PC-9 (cell line): ENCODE measurements around the gene MLKL. TPM values are rescaled to one million over a fixed set of nuclear protein-coding genes. Genes with fewer than 3 reads are reported as not detected.

Experiments
- BruUV-seq: library from RNA; stranded (reverse); fragments of 400-500 nt; replicated peaks from 2 replicates; lab custom pipeline; 2021; lab: Mats Ljungman, UMichigan
- CTCF ChIA-PET: fragments of 300-600 bp; sonication (Branson Sonifier 250); formaldehyde crosslinking; loops from one replicate; lab custom pipeline; 2022; ENCODE audit warnings: antibody characterized with exemption; lab: Charles Lee
- POLR2A ChIA-PET: fragments of 300-600 bp; sonication (Branson Sonifier 250); formaldehyde crosslinking; loops from one replicate; lab custom pipeline; 2022; ENCODE audit warnings: antibody characterized with exemption; ENCODE audit not compliant: unreplicated experiment; lab: Charles Lee
- DNase-seq, 2 experiments: peaks; one replicate each; pipeline versions ENCODE4 v3.0.0 to v3.0.0-alpha.2; 2015 to 2022; ENCODE audit warnings: mixed read lengths in 1 of 2
- H2AFZ ChIP-seq: fragments of 200-600 bp; sonication (generic); 2 replicates; pipeline ENCODE4 v1.8.1; 2017; ENCODE audit warnings: antibody characterized with exemption
- H3F3A ChIP-seq: fragments of 200-600 bp; sonication (generic); 2 replicates; pipeline ENCODE4 v1.8.1; 2017; ENCODE audit warnings: antibody characterized with exemption, mild to moderate bottlenecking, low read depth; ENCODE audit not compliant: insufficient read depth
- H3K27ac ChIP-seq: fragments of 200-600 bp; sonication (generic); 2 replicates; pipeline ENCODE4 v1.6.1; 2016; ENCODE audit warnings: mixed run types
- H3K27me3 ChIP-seq: fragments of 200-600 bp; sonication (generic); 2 replicates; pipeline ENCODE4 v1.6.1; 2016; ENCODE audit warnings: low read depth, mixed run types; ENCODE audit not compliant: insufficient read depth
- H3K36me3 ChIP-seq: fragments of 200-600 bp; sonication (generic); 2 replicates; pipeline ENCODE4 v1.6.1; 2016; ENCODE audit warnings: low read depth, mixed run types
- H3K4me1 ChIP-seq: fragments of 200-600 bp; sonication (generic); replicated peaks from 2 replicates; pipeline ENCODE4 v1.6.1; 2016; ENCODE audit warnings: mixed run types; ENCODE audit not compliant: insufficient read depth
- H3K4me2 ChIP-seq: fragments of 200-600 bp; sonication (generic); 2 replicates; pipeline ENCODE4 v1.6.1; 2017; ENCODE audit warnings: mixed run types
- H3K4me3 ChIP-seq: fragments of 200-600 bp; sonication (generic); 2 replicates; pipeline ENCODE4 v1.6.1; 2016; ENCODE audit warnings: mixed run types
- H3K79me2 ChIP-seq: fragments of 200-600 bp; sonication (generic); 2 replicates; pipeline ENCODE4 v1.6.1; 2017; ENCODE audit warnings: low read depth, mixed run types
- H3K9me2 ChIP-seq: fragments of 200-600 bp; sonication (generic); 2 replicates; pipeline ENCODE4 v1.8.1; 2017; ENCODE audit warnings: mild to moderate bottlenecking; ENCODE audit not compliant: insufficient read depth
- H3K9me3 ChIP-seq: fragments of 200-600 bp; sonication (generic); 2 replicates; pipeline ENCODE4 v1.8.1; 2016; ENCODE audit warnings: low read depth; ENCODE audit not compliant: insufficient read depth
- H4K20me1 ChIP-seq: fragments of 200-600 bp; sonication (generic); 2 replicates; pipeline ENCODE4 v1.8.1; 2017; ENCODE audit not compliant: insufficient read depth
- CTCF ChIP-seq: fragments of 200-600 bp; sonication (generic); conservative IDR thresholded peaks from 2 replicates; pipeline ENCODE4 v1.6.1; 2017; ENCODE audit warnings: mixed run types, antibody characterized with exemption, mild to moderate bottlenecking, moderate library complexity
- EZH2 ChIP-seq: fragments of 200-600 bp; sonication (generic); IDR thresholded peaks from 2 replicates; pipeline ENCODE4 v1.8.0; 2017; ENCODE audit warnings: antibody characterized with exemption, low read depth
- intact Hi-C: fragments of 100-400 bp; cut with micrococcal nuclease; formaldehyde crosslinking; loops from one replicate; pipeline ENCODE4 v1.10.0; 2022; ENCODE audit not compliant: unreplicated experiment
- total RNA-seq: library from RNA; stranded (reverse); gene quantifications from 2 replicates; pipeline ENCODE4 v1.2.3, GENCODE V29; 2021

The MLKL gene
- total RNA-seq, 1 experiment from 2014 or later = 11.2 TPM

GRCh38 chr16:74625500-74626350, 74.9 kb downstream of the MLKL start:
- H3K79me2 ChIP-seq = no peaks in the 10 kb centered on the region
- no peaks in the 10 kb centered on the region for H3K27me3 ChIP-seq
- no peak overlapping the region for H3K27ac ChIP-seq
- DNase-seq = no peak
- no peak overlapping the region for H3K4me2 ChIP-seq
- no TSS peak for BruUV-seq
- no peak overlapping the region for H2AFZ ChIP-seq
- ChIA-PET POLR2A (no interaction called here), CTCF (no interaction called here)
- H3K36me3 ChIP-seq = peaks cover 34% of the 10 kb centered on the region
- no peaks in the 10 kb centered on the region for H3K9me3 ChIP-seq
- H4K20me1 ChIP-seq = peaks cover 4% of the 10 kb centered on the region
- intact Hi-C loops = no loop called here
- H3K9me2 ChIP-seq = no peaks in the 10 kb centered on the region
- TF ChIP-seq EZH2 (no peak), CTCF (no peak)
- H3K4me1 ChIP-seq = no peaks in the 10 kb centered on the region
- H3K4me3 ChIP-seq = no peak overlapping the region
- H3F3A ChIP-seq = peaks cover 9% of the 10 kb centered on the region; the same call in 1 of the 2 replicates

GRCh38 chr16:74623839-74624235, 76.8 kb downstream of the MLKL start:
- Histone ChIP-seq H3K27ac (no peak overlapping the region), H3K4me1 (no peaks in the 10 kb centered on the region), H3K36me3 (peaks cover 20% of the 10 kb centered on the region), H3K9me2 (no peaks in the 10 kb centered on the region), H3K27me3 (no peaks in the 10 kb centered on the region), H3K4me2 (no peak overlapping the region), H4K20me1 (peaks cover 4% of the 10 kb centered on the region), H3K79me2 (no peaks in the 10 kb centered on the region), H3K9me3 (no peaks in the 10 kb centered on the region), H3K4me3 (no peak overlapping the region), H3F3A (peaks cover 13% of the 10 kb centered on the region; the same call in 1 of the 2 replicates), H2AFZ (no peak overlapping the region)
- DNase-seq = no peak
- no TSS peak for BruUV-seq
- CTCF ChIA-PET = no interaction called here
- TF ChIP-seq CTCF (no peak), EZH2 (no peak)
- intact Hi-C loops = no loop called here
- POLR2A ChIA-PET = no interaction called here

GRCh38 chr16:74623214-74623838, 77.3 kb downstream of the MLKL start:
- ChIA-PET CTCF (no interaction called here), POLR2A (no interaction called here)
- TF ChIP-seq EZH2 (no peak), CTCF (peak; percentile 74)
- Histone ChIP-seq H3F3A (peaks cover 14% of the 10 kb centered on the region; the same call in 1 of the 2 replicates), H3K27ac (no peak overlapping the region), H3K4me2 (no peak overlapping the region), H3K4me3 (no peak overlapping the region), H3K4me1 (no peaks in the 10 kb centered on the region), H2AFZ (no peak overlapping the region), H3K79me2 (no peaks in the 10 kb centered on the region), H3K9me3 (no peaks in the 10 kb centered on the region), H3K36me3 (peaks cover 19% of the 10 kb centered on the region), H3K9me2 (no peaks in the 10 kb centered on the region), H4K20me1 (peaks cover 4% of the 10 kb centered on the region), H3K27me3 (no peaks in the 10 kb centered on the region)
- intact Hi-C loops = no loop called here
- DNase-seq = no peak
- BruUV-seq = no TSS peak
